K562 (cell line): Measurements from ENCODE around the gene METAP1D. TPM values are rescaled to one million over a fixed set of nuclear protein-coding genes. Genes with fewer than 3 reads are reported as not detected.

ENCODE experiments used
- ARID4B ChIP-seq: sonication (generic); formaldehyde crosslinking; IDR thresholded peaks from 2 replicates; pipeline ENCODE4 v1.8.0; 2022; ENCODE audit warnings: mild to moderate bottlenecking, missing genetic modification reagents
- CTBP1 ChIP-seq: fragments of 450-650 bp; IDR thresholded peaks from 2 replicates; pipeline ENCODE4 v1.6.1; 2016; ENCODE audit warnings: borderline replicate concordance
- DNMT1 ChIP-seq: fragments of 450-650 bp; IDR thresholded peaks from 2 replicates; pipeline ENCODE4 v1.6.1; 2016; ENCODE audit warnings: antibody characterized with exemption, mild to moderate bottlenecking
- HDAC1 ChIP-seq, 2 experiments: fragments of 450-650 bp; IDR thresholded peaks; 2 replicates each; pipeline ENCODE4 v1.6.1; 2016 to 2017; ENCODE audit warnings: inconsistent platforms in 1 of 2, mild to moderate bottlenecking in 1 of 2, moderate library complexity in 1 of 2
- MCM3 ChIP-seq: fragments of 450-650 bp; IDR thresholded peaks from 2 replicates; pipeline ENCODE4 v1.6.1; 2016
- PML ChIP-seq: IDR thresholded peaks from 2 replicates; pipeline ENCODE4 v1.6.1; 2012; ENCODE audit warnings: low read length, inconsistent platforms
- POLR2B ChIP-seq: fragments of 450-650 bp; IDR thresholded peaks from 2 replicates; pipeline ENCODE4 v1.6.1; 2018; ENCODE audit warnings: low read depth; ENCODE audit not compliant: partially characterized antibody
- TEAD2 ChIP-seq: fragments of 450-650 bp; IDR thresholded peaks from 2 replicates; pipeline ENCODE4 v1.6.1; 2016; ENCODE audit warnings: missing genetic modification characterization, control low read depth, missing compliant biosample characterization
- XRCC3 ChIP-seq: fragments of 450-650 bp; IDR thresholded peaks from 2 replicates; pipeline ENCODE4 v1.6.1; 2017; ENCODE audit warnings: mild to moderate bottlenecking, moderate library complexity
- ZNF318 ChIP-seq, 2 experiments: fragments of 450-650 bp; IDR thresholded peaks; 2 replicates each; pipeline ENCODE4 v1.6.1; 2016; ENCODE audit warnings: mild to moderate bottlenecking in 2 of 2, borderline replicate concordance in 1 of 2, low read depth in 1 of 2, moderate library complexity in 1 of 2
- polyA plus RNA-seq, 8 experiments: library from polyadenylated mRNA; depleted of rRNA in 4 of 8; stranded (reverse) in 5 of 8; unstranded in 3 of 8; fragments of >200 nt; fragmentation: Nextera tagmentation in 2 of 8; fragmentation: Illumina TruSeq in 1 of 8; extraction: Ambion mirVana in 2 of 8; extraction: Trizol in 1 of 8; gene quantifications; 2 replicates each; pipeline versions ENCODE4 v1.2.1 to v1.2.3, GENCODE V29; 2011 to 2014; ENCODE audit warnings: inconsistent platforms in 1 of 8, missing spikeins in 1 of 8
- total RNA-seq, 7 experiments: library from RNA; depleted of rRNA in 6 of 7; stranded (reverse); fragments of >200 nt in 6 of 7; fragmentation: Illumina TruSeq in 2 of 7; extraction: Trizol in 2 of 7; gene quantifications; 2 replicates each; pipeline versions ENCODE4 v1.2.1 to v1.2.3, GENCODE V29; 2011 to 2021; ENCODE audit warnings: low replicate concordance in 1 of 7
- TF ChIP-seq, protein P1 (sequence below): fragments of 250-450 bp; sonication (Bioruptor Pico); IDR thresholded peaks from 2 replicates; pipeline ENCODE4 v1.6.1; 2021; ENCODE audit warnings: mild to moderate bottlenecking
- TF ChIP-seq, protein P2 (sequence below): sonication (generic); formaldehyde crosslinking; IDR thresholded peaks from 2 replicates; pipeline ENCODE4 v1.8.0; 2022; ENCODE audit warnings: missing genetic modification reagents, mild to moderate bottlenecking, moderate library complexity, borderline replicate concordance

Gene METAP1D
- total and polyA plus RNA-seq, 9 of the 15 experiments (the other 6 are each of a cell fraction or from before 2014, with no cell fraction given) = 8.0 to 23.4 (median 15.7) TPM

DNA sequence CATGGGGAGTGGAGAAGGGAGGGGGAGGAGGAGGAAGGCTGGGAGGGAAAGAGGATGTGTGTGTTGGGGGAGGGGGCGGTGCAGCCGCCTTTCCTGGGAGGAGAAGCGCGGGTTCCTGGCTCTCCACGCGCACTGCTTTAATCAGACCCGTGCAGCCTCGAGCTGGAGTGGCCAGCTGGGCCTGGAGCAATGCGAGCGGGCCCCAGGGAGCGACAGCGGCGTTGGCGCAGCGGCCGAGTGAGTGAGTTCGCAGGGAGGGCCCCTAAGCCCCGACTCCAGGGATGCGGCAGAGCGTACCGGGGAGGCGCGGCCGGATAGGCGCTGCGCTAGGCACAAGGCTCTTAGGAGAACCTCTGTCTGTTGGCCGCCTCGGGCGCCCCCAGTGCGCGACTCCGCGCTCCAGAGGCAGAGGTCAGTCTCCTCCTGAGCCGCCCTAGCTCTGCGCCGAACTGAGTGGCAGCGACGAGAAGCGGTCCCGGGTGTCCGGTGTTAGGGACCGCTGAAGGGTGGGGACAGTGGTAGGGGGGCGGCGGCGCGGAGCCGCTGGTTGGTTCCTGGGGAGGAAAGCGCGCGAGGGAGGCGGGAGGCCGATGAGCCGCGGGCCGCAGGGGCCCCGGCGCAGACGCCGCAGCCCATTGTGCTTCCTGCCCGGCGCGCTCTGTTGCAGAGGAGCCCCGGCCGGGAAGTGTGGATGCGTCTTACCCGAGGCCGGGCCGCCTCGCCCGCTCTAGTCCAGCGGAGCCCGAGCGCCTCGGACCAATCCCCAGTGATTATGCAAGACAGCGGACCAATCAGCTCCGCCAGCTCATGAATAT is 85.1 kb downstream of the METAP1D start (continued):
- TF ChIP-seq ARID4B (CRISPR knock-in tag) (peak; percentile 28), XRCC3 (no peak), MCM3 (no peak), CTBP1 (peak; percentile 86), TEAD2 (no peak), POLR2B (peak; percentile 94), PML (peak; percentile 66; the same call in 1 of the 2 replicates), HDAC1 (IDR thresholded peaks at IDR 0.05) (peak in 1 of 2 experiments; percentile 77; a peak in 2 of 4 replicates), DNMT1 (no peak), ZNF318 (IDR thresholded peaks at IDR 0.05; ENCODE audit: borderline replicate concordance in 1 of 2, low read depth in 1 of 2) (no peak)
- TF ChIP-seq, protein P1, sequence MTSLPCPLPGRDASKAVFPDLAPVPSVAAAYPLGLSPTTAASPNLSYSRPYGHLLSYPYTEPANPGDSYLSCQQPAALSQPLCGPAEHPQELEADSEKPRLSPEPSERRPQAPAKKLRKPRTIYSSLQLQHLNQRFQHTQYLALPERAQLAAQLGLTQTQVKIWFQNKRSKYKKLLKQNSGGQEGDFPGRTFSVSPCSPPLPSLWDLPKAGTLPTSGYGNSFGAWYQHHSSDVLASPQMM (CRISPR knock-in tag) = no peak
- TF ChIP-seq, protein P2, sequence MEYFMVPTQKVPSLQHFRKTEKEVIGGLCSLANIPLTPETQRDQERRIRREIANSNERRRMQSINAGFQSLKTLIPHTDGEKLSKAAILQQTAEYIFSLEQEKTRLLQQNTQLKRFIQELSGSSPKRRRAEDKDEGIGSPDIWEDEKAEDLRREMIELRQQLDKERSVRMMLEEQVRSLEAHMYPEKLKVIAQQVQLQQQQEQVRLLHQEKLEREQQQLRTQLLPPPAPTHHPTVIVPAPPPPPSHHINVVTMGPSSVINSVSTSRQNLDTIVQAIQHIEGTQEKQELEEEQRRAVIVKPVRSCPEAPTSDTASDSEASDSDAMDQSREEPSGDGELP (CRISPR knock-in tag) = peak; percentile 95
